ENCODE results near the gene COQ10A. TPM values are rescaled to one million over a fixed set of nuclear protein-coding genes. Genes with fewer than 3 reads are reported as not detected.

Gene COQ10A
- total RNA-seq, 2 donors from 2014 or later, result 5.2 to 6.3 TPM

Other genes starting within 250 kb of the COQ10A start
- 10 to 100 TPM; 17.0 to 19.5 TPM for gene IKZF4, start 245.9 kb upstream of the COQ10A start, total RNA-seq
- gene RPS26, start 225.0 kb upstream of the COQ10A start, total RNA-seq, result 10 to 100 TPM; 47.4 to 49.0 TPM
- under 1 TPM; 0.25 to 0.34 TPM for gene ERBB3, start 186.8 kb upstream of the COQ10A start, total RNA-seq
- gene PA2G4, start 162.4 kb upstream of the COQ10A start, total RNA-seq, result 100 to 1,000 TPM; 224 to 356 TPM
- gene RPL41, start 150.3 kb upstream of the COQ10A start, total RNA-seq, result 1,000 to 10,000 TPM; 5,050 to 5,339 TPM
- 10 to 100 TPM in 1 of 2 donors, 1 to 10 TPM in 1; 7.1 to 15.0 TPM for gene ZC3H10, start 148.7 kb upstream of the COQ10A start, total RNA-seq
- gene ESYT1, start 138.7 kb upstream of the COQ10A start, total RNA-seq, result 100 to 1,000 TPM; 159 to 197 TPM
- gene MYL6B, start 114.4 kb upstream of the COQ10A start, total RNA-seq, result 100 to 1,000 TPM in 1 of 2 donors, 10 to 100 TPM in 1; 99.7 to 112 TPM
- 1,000 to 10,000 TPM; 1,014 to 1,193 TPM for gene MYL6, start 108.6 kb upstream of the COQ10A start, total RNA-seq
- gene SMARCC2, start 77.5 kb upstream of the COQ10A start, total RNA-seq, result 100 to 1,000 TPM; 101 to 123 TPM
- 10 to 100 TPM; 33.4 to 39.0 TPM for gene RNF41, start 45.0 kb upstream of the COQ10A start, total RNA-seq
- gene NABP2, start 42.6 kb upstream of the COQ10A start, total RNA-seq, result 10 to 100 TPM; 60.7 to 90.5 TPM
- 1 to 10 TPM in 1 of 2 donors, under 1 TPM in 1; 0.51 to 2.0 TPM for gene SLC39A5, start 36.9 kb upstream of the COQ10A start, total RNA-seq
- 10 to 100 TPM; 26.4 to 35.8 TPM for gene ANKRD52, start 8.6 kb upstream of the COQ10A start, total RNA-seq
- gene CS, start 33.4 kb downstream of the COQ10A start, total RNA-seq, result 100 to 1,000 TPM; 319 to 351 TPM
- gene CNPY2, start 49.0 kb downstream of the COQ10A start, total RNA-seq, result 100 to 1,000 TPM in 1 of 2 donors, 10 to 100 TPM in 1; 58.2 to 112 TPM
- 10 to 100 TPM; 54.0 to 71.4 TPM for gene PAN2, start 67.1 kb downstream of the COQ10A start, total RNA-seq
- gene IL23A, start 71.9 kb downstream of the COQ10A start, total RNA-seq, result 10 to 100 TPM in 1 of 2 donors, 1 to 10 TPM in 1; 9.6 to 20.9 TPM
- 100 to 1,000 TPM; 170 to 172 TPM for gene STAT2, start 93.2 kb downstream of the COQ10A start, total RNA-seq
- not detected for gene APOF, start 95.9 kb downstream of the COQ10A start, total RNA-seq
- 10 to 100 TPM; 60.4 to 61.6 TPM for gene TIMELESS, start 182.5 kb downstream of the COQ10A start, total RNA-seq
- not detected for gene MIP, start 187.7 kb downstream of the COQ10A start, total RNA-seq
- 1 to 10 TPM; 3.4 to 3.9 TPM for gene SPRYD4, start 201.6 kb downstream of the COQ10A start, total RNA-seq
- gene GLS2, start 221.2 kb downstream of the COQ10A start, total RNA-seq, result 1 to 10 TPM; 4.4 to 4.7 TPM